K562 treated with DMSO at 1 percent for 48 hours (cell line): Measurements from ENCODE around the gene LINC00632. TPM values are rescaled to one million over a fixed set of nuclear protein-coding genes. Genes with fewer than 3 reads are reported as not detected.

Experiments
- total RNA-seq: library from RNA; unstranded; fragments of 300-600 nt; gene quantifications from 2 replicates; pipeline ENCODE4 v1.2.3, GENCODE V29; 2022; ENCODE audit warnings: low replicate concordance; ENCODE audit errors: extremely low read depth

The LINC00632 gene
- total RNA-seq: not detected in 2 replicates

DNA sequence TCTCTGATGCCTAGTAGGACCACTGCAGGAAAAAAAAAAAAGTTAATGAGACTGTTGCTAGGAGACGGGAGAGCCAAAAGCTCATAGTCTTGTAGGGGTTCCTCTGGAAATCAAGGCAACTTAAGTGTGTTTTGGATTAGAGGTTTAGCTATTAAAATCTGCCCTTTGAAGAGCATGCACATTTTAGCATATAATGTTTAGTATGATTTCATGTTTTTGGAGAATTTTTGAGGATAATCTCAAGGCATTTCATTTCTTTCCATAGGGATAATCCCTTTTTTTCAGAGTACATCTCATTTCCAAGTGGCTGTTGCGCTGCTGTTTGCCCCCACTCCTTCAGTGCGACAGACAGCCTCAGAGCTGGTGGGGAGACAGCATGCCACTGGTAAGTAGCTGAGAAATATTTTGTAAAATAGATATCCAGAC is at the start of gene LINC00632:
TSS of gene LINC00632 (plus strand) at position 339 of the 426 bp plus-strand sequence.

Other genes with a start within 250 kb of the LINC00632 start
- not detected in 2 replicates for gene SOX3, start 204.7 kb upstream of the LINC00632 start, total RNA-seq